Activated CD8-positive, alpha-beta T cell treated with anti-CD3 and anti-CD28 coated beads for 36 hours (primary cell): ENCODE data around the gene DMRT1. TPM values are rescaled to one million over a fixed set of nuclear protein-coding genes. Genes with fewer than 3 reads are reported as not detected.

Experiments used
- ATAC-seq: fragments of 200-7000 bp; cut with Tn5 transposase; one replicate; pipeline ENCODE4 v1.10.0; 2021; ENCODE audit warnings: mild to moderate bottlenecking, moderate library complexity
- CTCF ChIA-PET: fragments of 350-600 bp; sonication (Branson Sonifier 250); formaldehyde crosslinking; loops from one replicate; lab custom pipeline; 2021; ENCODE audit warnings: antibody characterized with exemption; lab: Charles Lee
- POLR2A ChIA-PET: fragments of 350-600 bp; sonication (Branson Sonifier 250); formaldehyde crosslinking; loops from one replicate; lab custom pipeline; 2021; ENCODE audit warnings: antibody characterized with exemption; lab: Charles Lee
- DNase-seq: peaks from one replicate; pipeline ENCODE4 v3.0.0-alpha.2; 2020
- H3K27ac Mint-ChIP-seq: one replicate; pipeline ENCODE4 v1.8.0; 2021; ENCODE audit warnings: mild to moderate bottlenecking, mixed read lengths
- H3K27me3 Mint-ChIP-seq: one replicate; pipeline ENCODE4 v1.8.0; 2021; ENCODE audit warnings: mixed read lengths
- H3K36me3 Mint-ChIP-seq: one replicate; pipeline ENCODE4 v1.8.0; 2021; ENCODE audit warnings: low read depth, mixed read lengths
- H3K4me1 Mint-ChIP-seq: one replicate; pipeline ENCODE4 v1.8.0; 2021; ENCODE audit warnings: low read depth, mixed read lengths
- H3K4me3 Mint-ChIP-seq: one replicate; pipeline ENCODE4 v1.8.0; 2021; ENCODE audit warnings: mild to moderate bottlenecking, moderate library complexity, mixed read lengths
- H3K9me3 Mint-ChIP-seq: one replicate; pipeline ENCODE4 v1.8.0; 2021; ENCODE audit warnings: mixed read lengths
- intact Hi-C: fragments of 100-400 bp; cut with micrococcal nuclease; formaldehyde crosslinking; loops from one replicate; pipeline ENCODE4 v1.10.0; 2022
- total RNA-seq, 2 experiments: library from RNA; stranded (reverse); gene quantifications; one replicate each; pipeline ENCODE4 v1.2.3, GENCODE V29; 2021
- TF ChIP-seq, protein P1 (sequence below): fragments of 200-600 bp; IDR thresholded peaks from one replicate; pipeline ENCODE4 v1.8.0; 2022; ENCODE audit warnings: antibody characterized with exemption, mild to moderate bottlenecking

DMRT1 gene
- total RNA-seq, 2 experiments from 2014 or later = not detected

DNA sequence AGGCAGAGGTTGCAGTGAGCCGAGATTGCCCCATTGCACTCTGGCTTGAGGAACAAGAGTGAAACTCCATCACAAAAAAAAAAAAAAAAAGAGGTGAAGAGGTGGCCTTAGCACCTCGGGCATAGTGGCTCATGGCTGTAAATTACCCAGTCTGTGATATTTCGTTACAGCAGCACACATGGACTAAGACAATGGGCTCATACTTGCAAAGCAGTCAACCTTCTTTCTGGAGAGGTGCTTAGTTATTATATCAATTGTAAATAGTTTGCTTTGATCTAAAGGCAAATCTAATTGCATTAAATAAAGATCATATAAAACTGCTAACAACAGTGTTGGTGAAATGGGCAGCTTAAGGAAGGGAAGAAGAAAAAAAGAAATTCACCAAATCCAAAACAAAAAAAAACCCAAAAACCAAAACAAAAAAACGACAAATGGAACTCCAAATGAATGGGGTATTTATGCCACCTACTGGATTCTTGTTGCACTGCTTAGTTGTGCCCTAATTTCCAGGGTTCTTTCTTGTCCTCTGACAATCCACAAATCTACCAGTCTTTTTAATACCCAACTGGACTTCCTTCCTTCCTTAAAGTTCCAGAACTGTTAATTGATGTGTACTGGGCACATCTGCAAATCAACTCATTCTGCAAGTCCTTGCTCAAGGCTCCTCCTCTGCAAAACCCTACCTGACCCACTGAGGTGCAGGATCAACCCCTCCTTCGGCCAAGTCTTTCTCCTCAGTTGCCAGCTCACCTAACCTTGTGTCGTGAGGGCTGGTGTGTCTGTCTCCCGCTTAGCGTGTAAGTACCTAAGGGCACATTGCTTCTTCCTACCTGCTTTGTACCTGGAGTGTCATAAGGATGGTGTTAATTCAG is 35.0 kb upstream of the DMRT1 start:
- DNase-seq = no peak
- ChIA-PET POLR2A (no interaction called here), CTCF (interaction anchor here (0.8 to 2.1 kb wide), 9 partner anchors 19 to 193 kb away, joined by 3 to 9 read pairs (median 3); no protein-coding TSS in a partner anchor)
- Mint-ChIP-seq H3K4me3 (no peak overlapping the region), H3K36me3 (no peaks in the 10 kb centered on the region), H3K4me1 (no peaks in the 10 kb centered on the region), H3K27me3 (peaks cover 3% of the 10 kb centered on the region), H3K27ac (no peak overlapping the region), H3K9me3 (no peaks in the 10 kb centered on the region)
- intact Hi-C loops = loop anchor here (2.0 kb wide), 1 partner anchor 194 kb away; no protein-coding TSS in a partner anchor
- ATAC-seq = peak; percentile 37
- TF ChIP-seq, protein P1, sequence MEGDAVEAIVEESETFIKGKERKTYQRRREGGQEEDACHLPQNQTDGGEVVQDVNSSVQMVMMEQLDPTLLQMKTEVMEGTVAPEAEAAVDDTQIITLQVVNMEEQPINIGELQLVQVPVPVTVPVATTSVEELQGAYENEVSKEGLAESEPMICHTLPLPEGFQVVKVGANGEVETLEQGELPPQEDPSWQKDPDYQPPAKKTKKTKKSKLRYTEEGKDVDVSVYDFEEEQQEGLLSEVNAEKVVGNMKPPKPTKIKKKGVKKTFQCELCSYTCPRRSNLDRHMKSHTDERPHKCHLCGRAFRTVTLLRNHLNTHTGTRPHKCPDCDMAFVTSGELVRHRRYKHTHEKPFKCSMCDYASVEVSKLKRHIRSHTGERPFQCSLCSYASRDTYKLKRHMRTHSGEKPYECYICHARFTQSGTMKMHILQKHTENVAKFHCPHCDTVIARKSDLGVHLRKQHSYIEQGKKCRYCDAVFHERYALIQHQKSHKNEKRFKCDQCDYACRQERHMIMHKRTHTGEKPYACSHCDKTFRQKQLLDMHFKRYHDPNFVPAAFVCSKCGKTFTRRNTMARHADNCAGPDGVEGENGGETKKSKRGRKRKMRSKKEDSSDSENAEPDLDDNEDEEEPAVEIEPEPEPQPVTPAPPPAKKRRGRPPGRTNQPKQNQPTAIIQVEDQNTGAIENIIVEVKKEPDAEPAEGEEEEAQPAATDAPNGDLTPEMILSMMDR = peak; percentile 60

DNA sequence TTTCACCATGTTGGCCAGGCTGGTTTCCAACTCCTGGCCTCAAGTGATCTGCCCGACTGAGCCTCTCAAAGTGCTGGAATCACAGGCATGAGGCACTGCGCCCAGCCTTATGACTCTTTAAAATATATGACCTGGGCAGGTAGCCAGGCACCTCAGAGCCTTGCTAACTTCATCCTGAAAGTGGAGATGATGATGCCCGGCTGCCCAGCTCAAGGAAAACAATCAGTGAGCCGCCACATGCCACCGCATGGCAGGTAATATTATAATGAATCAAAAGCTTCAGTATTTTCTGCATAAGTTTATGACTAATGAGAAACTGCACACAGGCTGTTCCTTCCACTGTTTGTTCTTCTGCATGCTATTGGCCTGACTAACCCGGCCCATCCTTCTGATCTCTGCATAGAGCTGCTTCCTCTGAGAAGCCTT is 30.4 kb upstream of the DMRT1 start:
- H3K27me3 Mint-ChIP-seq = no peaks in the 10 kb centered on the region
- ATAC-seq (no peak), DNase-seq (no peak)
- no peak overlapping the region for H3K27ac Mint-ChIP-seq
- H3K4me3 Mint-ChIP-seq = no peak overlapping the region
- intact Hi-C loops = no loop called here
- TF ChIP-seq, protein P1 = no peak
- H3K9me3 Mint-ChIP-seq = no peaks in the 10 kb centered on the region
- no peaks in the 10 kb centered on the region for H3K36me3 Mint-ChIP-seq
- no peaks in the 10 kb centered on the region for H3K4me1 Mint-ChIP-seq
- ChIA-PET CTCF (interaction anchor here (1.1 kb wide), 1 partner anchor 194 kb away, joined by 3 read pairs; no protein-coding TSS in a partner anchor), POLR2A (no interaction called here)

DNA sequence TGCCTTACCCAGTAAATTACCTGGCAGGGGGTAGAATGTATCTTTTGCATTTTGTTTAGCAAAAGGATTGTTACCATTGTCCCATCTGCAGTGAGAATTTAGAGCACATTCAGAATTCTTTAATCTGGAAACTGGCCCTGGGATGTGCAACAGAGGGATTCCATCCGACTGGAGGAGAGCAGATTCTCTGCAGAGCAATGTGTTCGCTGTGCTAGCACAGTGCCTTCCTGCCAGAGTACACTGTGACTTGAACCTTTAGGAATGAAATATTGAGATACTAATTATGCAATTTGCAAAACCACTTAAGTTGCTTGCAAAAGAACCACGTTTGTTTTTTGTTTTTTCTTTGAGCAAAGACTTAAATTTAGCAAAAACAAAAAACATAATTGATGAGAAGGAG is 22.5 kb upstream of the DMRT1 start:
- intact Hi-C loops = no loop called here
- no peak overlapping the region for H3K4me3 Mint-ChIP-seq
- POLR2A ChIA-PET = no interaction called here
- H3K27ac Mint-ChIP-seq = no peak overlapping the region
- no peaks in the 10 kb centered on the region for H3K9me3 Mint-ChIP-seq
- no peaks in the 10 kb centered on the region for H3K27me3 Mint-ChIP-seq
- CTCF ChIA-PET = no interaction called here
- ATAC-seq = no peak
- TF ChIP-seq, protein P1 = no peak
- H3K36me3 Mint-ChIP-seq = no peaks in the 10 kb centered on the region
- H3K4me1 Mint-ChIP-seq = peaks cover 3% of the 10 kb centered on the region
- DNase-seq = no peak

DNA sequence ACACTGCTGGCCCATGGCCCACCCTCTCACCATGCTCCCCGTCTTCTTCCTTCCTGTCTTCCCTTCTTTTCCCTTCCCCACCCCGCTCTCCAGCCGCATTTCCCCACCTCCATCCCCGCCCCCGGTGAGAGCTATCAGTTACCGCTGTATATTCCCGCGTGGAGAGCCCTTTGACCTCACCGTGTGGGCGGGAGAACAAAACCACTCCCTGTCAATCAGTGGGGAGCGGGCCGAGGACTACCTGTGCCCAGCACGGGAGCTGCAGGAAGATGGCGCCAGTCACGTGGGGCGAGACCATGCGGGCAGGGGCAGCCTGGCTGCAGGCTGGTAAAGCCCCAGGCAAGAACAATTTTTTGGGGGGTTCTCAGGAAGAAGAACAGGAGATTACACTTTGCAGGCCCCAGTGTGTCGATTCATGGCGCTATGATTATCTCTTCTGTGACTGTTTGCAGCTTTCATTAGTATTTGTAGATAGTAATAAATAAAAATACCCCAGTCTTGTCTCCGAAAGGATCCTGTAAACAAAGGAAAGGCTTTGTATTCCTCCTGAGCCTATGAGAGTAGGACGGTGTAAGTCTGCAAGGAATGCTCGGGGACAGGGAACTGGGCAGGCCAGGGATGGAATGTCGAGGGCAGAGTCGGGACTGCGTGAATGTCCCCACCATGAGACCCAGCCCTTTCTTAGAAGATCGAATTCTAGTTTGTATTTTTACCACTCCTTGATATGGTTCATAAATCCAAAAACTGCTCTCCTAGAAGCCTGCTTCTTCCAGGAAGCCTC is 14.8 kb upstream of the DMRT1 start:
- no peak for DNase-seq
- H3K27me3 Mint-ChIP-seq = no peaks in the 10 kb centered on the region
- no peaks in the 10 kb centered on the region for H3K4me1 Mint-ChIP-seq
- POLR2A ChIA-PET = no interaction called here
- TF ChIP-seq, protein P1 = no peak
- intact Hi-C loops = no loop called here
- no peak for ATAC-seq
- CTCF ChIA-PET = no interaction called here
- H3K4me3 Mint-ChIP-seq = no peak overlapping the region
- H3K27ac Mint-ChIP-seq = no peak overlapping the region
- no peaks in the 10 kb centered on the region for H3K36me3 Mint-ChIP-seq
- H3K9me3 Mint-ChIP-seq = no peaks in the 10 kb centered on the region
